GM12878 (cell line): ENCODE data around the gene GAS2L1. TPM values are rescaled to one million over a fixed set of nuclear protein-coding genes. Genes with fewer than 3 reads are reported as not detected.

Source experiments
- ATAC-seq: fragments of 200-7000 bp; cut with Tn5 transposase; 3 replicates; pipeline ENCODE4 v1.9.1; 2020; ENCODE audit warnings: mild to moderate bottlenecking, moderate library complexity
- BruUV-seq: library from RNA; stranded (reverse); fragments of 400-500 nt; replicated peaks from 2 replicates; lab custom pipeline; 2021; lab: Mats Ljungman, UMichigan
- CTCF ChIA-PET: fragments of 300-600 bp; sonication (Branson Sonifier 250); formaldehyde crosslinking; extraction: SDS; loops from one replicate; lab custom pipeline; 2021; ENCODE audit warnings: inconsistent platforms; lab: Yijun Ruan, JAX
- POLR2A ChIA-PET: fragments of 350-600 bp; formaldehyde crosslinking; extraction: SDS; loops from one replicate; lab custom pipeline; 2021; ENCODE audit warnings: inconsistent platforms; lab: Charles Lee
- RAD21 ChIA-PET: fragments of 300-600 bp; sonication (Branson Sonifier 250); formaldehyde crosslinking; loops from one replicate; lab custom pipeline; 2023; ENCODE audit warnings: antibody characterized with exemption; ENCODE audit not compliant: unreplicated experiment; lab: Charles Lee
- SMC1A ChIA-PET: fragments of 300-600 bp; sonication (Branson Sonifier 250); formaldehyde crosslinking; loops from one replicate; lab custom pipeline; 2023; ENCODE audit not compliant: unreplicated experiment, uncharacterized antibody; lab: Charles Lee
- DNase-seq: peaks from one replicate; pipeline ENCODE4 v3.0.0-alpha.2; 2011; ENCODE audit warnings: low read depth, low spot score
- FAIRE-seq: peaks from 3 replicates; lab custom pipeline; 2011; peaks lifted over from hg19 to GRCh38; lab: Jason Lieb, UNC
- H2AFZ ChIP-seq: 2 replicates; pipeline ENCODE4 v1.6.0; 2011; ENCODE audit warnings: low read depth, low read length, control low read depth; ENCODE audit not compliant: control insufficient read depth
- H3K27ac ChIP-seq: 2 replicates; pipeline ENCODE4 v1.5.1; 2011; ENCODE audit warnings: control low read depth; ENCODE audit not compliant: control insufficient read depth, insufficient read depth
- H3K27me3 ChIP-seq, 2 experiments: replicated peaks in 1 of 2; 2 replicates each; pipeline versions ENCODE4 v1.6.0 to v1.6.1; 2011; ENCODE audit warnings: low read length in 1 of 2; ENCODE audit not compliant: control insufficient read depth in 2 of 2, insufficient read depth in 2 of 2
- H3K36me3 ChIP-seq, 2 experiments: 2 replicates each; pipeline ENCODE4 v1.5.1; 2011; ENCODE audit warnings: low read length in 1 of 2; ENCODE audit not compliant: control insufficient read depth in 2 of 2, insufficient read depth in 2 of 2
- H3K4me1 ChIP-seq: 2 replicates; pipeline ENCODE4 v1.6.1; 2011; ENCODE audit warnings: mild to moderate bottlenecking, low read length, moderate library complexity, mixed read lengths; ENCODE audit not compliant: control insufficient read depth, insufficient read depth
- H3K4me2 ChIP-seq: 2 replicates; pipeline ENCODE4 v1.6.0; 2011; ENCODE audit warnings: control low read depth; ENCODE audit not compliant: control insufficient read depth, insufficient read depth
- H3K4me3 ChIP-seq: fragments of 200-600 bp; sonication (generic); 2 replicates; pipeline ENCODE4 v1.5.1; 2016
- H3K79me2 ChIP-seq: 2 replicates; pipeline ENCODE4 v1.6.0; 2011; ENCODE audit warnings: low read length; ENCODE audit not compliant: control insufficient read depth, insufficient read depth
- H3K9ac ChIP-seq: 2 replicates; pipeline ENCODE4 v1.8.0; 2011; ENCODE audit warnings: low read length, control low read depth, mixed read lengths; ENCODE audit not compliant: control insufficient read depth, insufficient read depth
- H3K9me3 ChIP-seq: replicated peaks from 3 replicates; pipeline ENCODE4 v1.5.1; 2011; ENCODE audit warnings: mild to moderate bottlenecking, low read length; ENCODE audit not compliant: control insufficient read depth, insufficient read depth
- H4K20me1 ChIP-seq: 2 replicates; pipeline ENCODE4 v1.6.0; 2011; ENCODE audit not compliant: control insufficient read depth, insufficient read depth
- ASH2L ChIP-seq: fragments of 300-600, 200-600 bp; sonication (generic); IDR thresholded peaks from 2 replicates; pipeline ENCODE4 v1.6.1; 2017; ENCODE audit warnings: low read depth, mild to moderate bottlenecking, borderline replicate concordance
- BCL11A ChIP-seq: IDR thresholded peaks from 2 replicates; pipeline ENCODE4 v1.6.1; 2011; ENCODE audit warnings: low read depth, low read length
- BCLAF1 ChIP-seq: fragments of 450-650 bp; IDR thresholded peaks from 2 replicates; pipeline ENCODE4 v1.6.1; 2017; ENCODE audit warnings: antibody characterized with exemption, mild to moderate bottlenecking, moderate library complexity
- E4F1 ChIP-seq: fragments of 450-650 bp; IDR thresholded peaks from 2 replicates; pipeline ENCODE4 v1.6.1; 2018; ENCODE audit warnings: borderline replicate concordance, mild to moderate bottlenecking; ENCODE audit not compliant: partially characterized antibody
- EED ChIP-seq: sonication (generic); IDR thresholded peaks from 2 replicates; pipeline ENCODE4 v1.6.1; 2016; ENCODE audit warnings: antibody characterized with exemption, low read depth
- IKZF2 ChIP-seq, 2 experiments: fragments of 450-650 bp; IDR thresholded peaks; 2 replicates each; pipeline ENCODE4 v1.6.1; 2017; ENCODE audit warnings: mild to moderate bottlenecking in 2 of 2, moderate library complexity in 2 of 2
- NRF1 ChIP-seq: conservative IDR thresholded peaks from 2 replicates; pipeline ENCODE4 v1.6.1; 2011; ENCODE audit warnings: mild to moderate bottlenecking, low read depth, low read length, improper control_type of control experiment
- PAX8 ChIP-seq: fragments of 450-650 bp; IDR thresholded peaks from 2 replicates; pipeline ENCODE4 v1.6.1; 2017; ENCODE audit warnings: mild to moderate bottlenecking, moderate library complexity
- RCOR1 ChIP-seq: conservative IDR thresholded peaks from 2 replicates; pipeline ENCODE4 v1.6.1; 2012; ENCODE audit warnings: low read depth, low read length, improper control_type of control experiment
- RELA ChIP-seq: fragments of 450-650 bp; IDR thresholded peaks from 2 replicates; pipeline ENCODE4 v1.8.0; 2014; ENCODE audit warnings: borderline replicate concordance; ENCODE audit not compliant: partially characterized antibody
- USF2 ChIP-seq: IDR thresholded peaks from 2 replicates; pipeline ENCODE4 v1.6.1; 2011; ENCODE audit warnings: low read depth, low read length, improper control_type of control experiment, borderline replicate concordance
- WRNIP1 ChIP-seq: IDR thresholded peaks from 2 replicates; pipeline ENCODE4 v1.6.1; 2011; ENCODE audit warnings: low read depth, low read length, improper control_type of control experiment, borderline replicate concordance
- WGBS: methylation state at CpG from one replicate; pipeline ENCODE4 v1.1.6; 2016; ENCODE audit warnings: low lambda C conversion rate; ENCODE audit not compliant: insufficient replicate concordance, insufficient coverage; ENCODE audit errors: missing lambda C conversion rate; 5-methylcytosine and 5-hydroxymethylcytosine counted together
- in situ Hi-C: fragments of 300-500 bp; cut with MboI; formaldehyde crosslinking; loops from 9 replicates; pipeline ENCODE4 v1.14.3; 2018; ENCODE audit warnings: mixed read lengths
- intact Hi-C: fragments of 100-400 bp; cut with micrococcal nuclease; formaldehyde crosslinking; loops from one replicate; pipeline ENCODE4 v1.14.2; 2022; ENCODE audit not compliant: unreplicated experiment
- polyA plus RNA-seq, 11 experiments: library from polyadenylated mRNA; depleted of rRNA in 4 of 11; unstranded in 6 of 11; stranded (reverse) in 5 of 11; fragments of >200 nt; fragmentation: Nextera tagmentation in 4 of 11; fragmentation: Illumina TruSeq in 1 of 11; extraction: Ambion mirVana in 4 of 11; extraction: Trizol in 1 of 11; gene quantifications; 1 replicate in 1 of 11; 2 replicates in 10 of 11; pipeline versions ENCODE4 v1.2.1 to v1.2.3, GENCODE V29; 2011 to 2016; ENCODE audit warnings: inconsistent platforms in 2 of 11, missing spikeins in 2 of 11, low read depth in 1 of 11
- total RNA-seq, 4 experiments: library from RNA; depleted of rRNA in 3 of 4; stranded (reverse); fragments of >200 nt in 3 of 4; fragmentation: Illumina TruSeq in 1 of 4; extraction: Trizol in 1 of 4; gene quantifications; 2 replicates each; pipeline versions ENCODE4 v1.2.1 to v1.2.3, GENCODE V29; 2013 to 2021
- TF ChIP-seq, protein P1 (sequence below): IDR thresholded peaks from 2 replicates; pipeline ENCODE4 v1.6.1; 2012; ENCODE audit warnings: low read depth, low read length, improper control_type of control experiment
- TF ChIP-seq, protein P2 (sequence below): fragments of 450-650 bp; IDR thresholded peaks from 2 replicates; pipeline ENCODE4 v1.6.1; 2017; ENCODE audit warnings: mild to moderate bottlenecking

The GAS2L1 gene
- total and polyA plus RNA-seq, 10 of the 15 experiments (the other 5 are each of a cell fraction or from before 2014, with no cell fraction given) = 0.03 to 0.13 TPM; not detected in 8

DNA sequence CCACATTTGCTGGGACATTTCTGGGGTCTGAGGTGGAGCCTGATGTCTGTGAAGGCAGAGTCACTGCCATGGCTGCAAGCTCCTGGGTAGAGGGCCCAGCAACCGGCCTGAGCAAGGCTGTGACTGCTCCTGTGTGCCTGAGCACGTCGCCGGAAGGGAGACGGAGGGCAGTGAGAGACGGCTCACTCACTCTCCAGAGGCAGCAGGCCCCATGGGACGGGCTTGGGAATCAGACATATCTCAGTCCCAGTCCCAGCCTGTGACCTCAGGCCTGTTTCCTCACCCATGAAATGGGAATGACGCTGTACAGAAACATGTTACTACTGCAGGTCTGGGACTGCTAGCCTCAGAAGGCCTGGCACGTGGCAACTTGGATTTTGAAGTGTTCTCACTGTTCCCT lies 45.4 kb downstream of the GAS2L1 start (continued):
- TF ChIP-seq WRNIP1 (no peak), USF2 (no peak), E4F1 (no peak)
- TF ChIP-seq, all 136 proteins: peak for 0

DNA sequence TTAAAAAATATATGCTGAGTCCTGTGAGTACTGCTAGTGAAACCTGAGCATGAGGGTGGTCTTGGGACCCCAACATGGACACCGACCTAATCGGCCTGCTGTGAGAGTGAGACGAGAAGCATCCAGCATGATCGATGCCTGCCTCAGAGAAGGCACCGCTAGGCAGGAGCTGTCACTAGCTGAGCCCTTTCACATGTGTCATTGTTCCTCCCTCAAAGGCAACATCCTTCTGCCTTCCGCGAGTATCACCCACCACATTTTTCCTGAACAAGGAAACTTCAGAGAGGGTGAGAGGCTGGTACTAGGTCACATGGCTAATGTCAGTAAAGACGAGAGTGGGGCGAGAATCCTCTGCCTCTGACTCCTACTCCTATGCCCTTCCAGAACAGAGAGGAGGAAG lies 46.3 kb downstream of the GAS2L1 start:
- FAIRE-seq (no peak), DNase-seq (no peak), ATAC-seq (no peak)
- intact Hi-C loops (no loop called here), in situ Hi-C loops (no loop called here)
- H3K27ac ChIP-seq = no peak overlapping the region
- no peaks in the 10 kb centered on the region for H3K27me3 ChIP-seq
- ChIA-PET SMC1A (no interaction called here), RAD21 (no interaction called here), CTCF (no interaction called here), POLR2A (no interaction called here)
- no peak overlapping the region for H2AFZ ChIP-seq
- BruUV-seq = no TSS peak
- no peaks in the 10 kb centered on the region for H3K79me2 ChIP-seq
- H3K4me3 ChIP-seq = no peak overlapping the region
- 92% methylated on average over 9 of the region's 9 CpGs for WGBS
- H3K36me3 ChIP-seq = peaks cover 28 to 53% of the 10 kb centered on the region in 2 experiments; a peak in 3 of 4 replicates
- no peaks in the 10 kb centered on the region for H3K4me1 ChIP-seq
- H3K4me2 ChIP-seq = no peak overlapping the region
- no peaks in the 10 kb centered on the region for H3K9me3 ChIP-seq
- no peak overlapping the region for H3K9ac ChIP-seq
- no peaks in the 10 kb centered on the region for H4K20me1 ChIP-seq
- TF ChIP-seq, protein P1, sequence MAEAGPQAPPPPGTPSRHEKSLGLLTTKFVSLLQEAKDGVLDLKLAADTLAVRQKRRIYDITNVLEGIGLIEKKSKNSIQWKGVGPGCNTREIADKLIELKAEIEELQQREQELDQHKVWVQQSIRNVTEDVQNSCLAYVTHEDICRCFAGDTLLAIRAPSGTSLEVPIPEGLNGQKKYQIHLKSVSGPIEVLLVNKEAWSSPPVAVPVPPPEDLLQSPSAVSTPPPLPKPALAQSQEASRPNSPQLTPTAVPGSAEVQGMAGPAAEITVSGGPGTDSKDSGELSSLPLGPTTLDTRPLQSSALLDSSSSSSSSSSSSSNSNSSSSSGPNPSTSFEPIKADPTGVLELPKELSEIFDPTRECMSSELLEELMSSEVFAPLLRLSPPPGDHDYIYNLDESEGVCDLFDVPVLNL = no peak
- TF ChIP-seq RELA (no peak), EED (no peak), BCL11A (no peak), ASH2L (no peak), BCLAF1 (no peak), PAX8 (no peak), IKZF2 (IDR thresholded peaks at IDR 0.05) (no peak), NRF1 (no peak), RCOR1 (no peak)
- TF ChIP-seq, protein P2, sequence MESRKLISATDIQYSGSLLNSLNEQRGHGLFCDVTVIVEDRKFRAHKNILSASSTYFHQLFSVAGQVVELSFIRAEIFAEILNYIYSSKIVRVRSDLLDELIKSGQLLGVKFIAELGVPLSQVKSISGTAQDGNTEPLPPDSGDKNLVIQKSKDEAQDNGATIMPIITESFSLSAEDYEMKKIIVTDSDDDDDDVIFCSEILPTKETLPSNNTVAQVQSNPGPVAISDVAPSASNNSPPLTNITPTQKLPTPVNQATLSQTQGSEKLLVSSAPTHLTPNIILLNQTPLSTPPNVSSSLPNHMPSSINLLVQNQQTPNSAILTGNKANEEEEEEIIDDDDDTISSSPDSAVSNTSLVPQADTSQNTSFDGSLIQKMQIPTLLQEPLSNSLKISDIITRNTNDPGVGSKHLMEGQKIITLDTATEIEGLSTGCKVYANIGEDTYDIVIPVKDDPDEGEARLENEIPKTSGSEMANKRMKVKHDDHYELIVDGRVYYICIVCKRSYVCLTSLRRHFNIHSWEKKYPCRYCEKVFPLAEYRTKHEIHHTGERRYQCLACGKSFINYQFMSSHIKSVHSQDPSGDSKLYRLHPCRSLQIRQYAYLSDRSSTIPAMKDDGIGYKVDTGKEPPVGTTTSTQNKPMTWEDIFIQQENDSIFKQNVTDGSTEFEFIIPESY = no peak
